Ishikawa (cell line): ENCODE measurements around the gene ARMH2.

Source experiments
- CEBPB ChIP-seq: IDR thresholded peaks from 2 replicates; pipeline ENCODE4 v1.6.1; 2012
- EGR1 ChIP-seq: IDR thresholded peaks from 2 replicates; pipeline ENCODE4 v1.6.1; 2012
- EP300 ChIP-seq: IDR thresholded peaks from 2 replicates; pipeline ENCODE4 v1.6.1; 2012; ENCODE audit warnings: borderline replicate concordance
- FOXM1 ChIP-seq: IDR thresholded peaks from 2 replicates; pipeline ENCODE4 v1.6.1; 2012; ENCODE audit warnings: low read depth, borderline replicate concordance
- NFIC ChIP-seq: IDR thresholded peaks from 2 replicates; pipeline ENCODE4 v1.6.1; 2012
- TAF1 ChIP-seq: IDR thresholded peaks from 2 replicates; pipeline ENCODE4 v1.6.1; 2012; ENCODE audit warnings: low read depth, mild to moderate bottlenecking
- YY1 ChIP-seq: IDR thresholded peaks from 2 replicates; pipeline ENCODE4 v1.6.1; 2012; ENCODE audit warnings: low read depth
- TF ChIP-seq, protein P1 (sequence below): IDR thresholded peaks from 2 replicates; pipeline ENCODE4 v1.6.1; 2012; ENCODE audit warnings: low read depth, mild to moderate bottlenecking
- TF ChIP-seq, protein P2 (sequence below): IDR thresholded peaks from 2 replicates; pipeline ENCODE4 v1.6.1; 2012
- TF ChIP-seq, protein P3 (sequence below): IDR thresholded peaks from 2 replicates; pipeline ENCODE4 v1.6.1; 2012

DNA sequence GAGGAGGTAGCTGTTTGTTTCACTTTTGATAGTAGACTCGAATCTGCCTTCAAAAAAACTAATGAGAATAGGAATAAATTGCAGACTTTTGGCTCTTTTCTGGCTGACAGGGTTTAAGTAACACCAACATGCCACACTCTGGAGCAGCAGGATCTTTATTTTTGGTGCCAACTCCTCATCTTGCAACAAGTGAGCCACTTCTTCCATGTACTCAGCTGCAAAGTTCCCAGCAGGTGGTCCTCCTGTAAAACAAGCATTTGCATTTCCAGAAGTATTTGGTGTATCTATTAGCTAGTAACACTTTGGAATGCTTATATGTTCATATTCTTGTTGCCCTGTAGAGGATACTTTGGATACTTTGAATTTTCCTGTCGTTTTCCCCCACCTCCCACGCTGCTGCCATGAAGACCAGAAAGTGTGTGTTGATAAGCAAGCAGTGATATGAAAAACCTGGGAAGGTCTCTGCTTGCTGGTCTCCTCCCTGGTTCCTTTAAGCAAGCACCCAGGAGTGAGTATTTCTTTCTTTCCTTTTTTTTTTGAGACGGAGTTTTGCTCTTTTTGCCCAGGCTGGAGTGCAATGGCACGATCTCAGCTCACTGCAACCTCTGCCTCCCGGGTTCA, 1.0 kb downstream of the ARMH2 start:
- TF ChIP-seq, protein P1, sequence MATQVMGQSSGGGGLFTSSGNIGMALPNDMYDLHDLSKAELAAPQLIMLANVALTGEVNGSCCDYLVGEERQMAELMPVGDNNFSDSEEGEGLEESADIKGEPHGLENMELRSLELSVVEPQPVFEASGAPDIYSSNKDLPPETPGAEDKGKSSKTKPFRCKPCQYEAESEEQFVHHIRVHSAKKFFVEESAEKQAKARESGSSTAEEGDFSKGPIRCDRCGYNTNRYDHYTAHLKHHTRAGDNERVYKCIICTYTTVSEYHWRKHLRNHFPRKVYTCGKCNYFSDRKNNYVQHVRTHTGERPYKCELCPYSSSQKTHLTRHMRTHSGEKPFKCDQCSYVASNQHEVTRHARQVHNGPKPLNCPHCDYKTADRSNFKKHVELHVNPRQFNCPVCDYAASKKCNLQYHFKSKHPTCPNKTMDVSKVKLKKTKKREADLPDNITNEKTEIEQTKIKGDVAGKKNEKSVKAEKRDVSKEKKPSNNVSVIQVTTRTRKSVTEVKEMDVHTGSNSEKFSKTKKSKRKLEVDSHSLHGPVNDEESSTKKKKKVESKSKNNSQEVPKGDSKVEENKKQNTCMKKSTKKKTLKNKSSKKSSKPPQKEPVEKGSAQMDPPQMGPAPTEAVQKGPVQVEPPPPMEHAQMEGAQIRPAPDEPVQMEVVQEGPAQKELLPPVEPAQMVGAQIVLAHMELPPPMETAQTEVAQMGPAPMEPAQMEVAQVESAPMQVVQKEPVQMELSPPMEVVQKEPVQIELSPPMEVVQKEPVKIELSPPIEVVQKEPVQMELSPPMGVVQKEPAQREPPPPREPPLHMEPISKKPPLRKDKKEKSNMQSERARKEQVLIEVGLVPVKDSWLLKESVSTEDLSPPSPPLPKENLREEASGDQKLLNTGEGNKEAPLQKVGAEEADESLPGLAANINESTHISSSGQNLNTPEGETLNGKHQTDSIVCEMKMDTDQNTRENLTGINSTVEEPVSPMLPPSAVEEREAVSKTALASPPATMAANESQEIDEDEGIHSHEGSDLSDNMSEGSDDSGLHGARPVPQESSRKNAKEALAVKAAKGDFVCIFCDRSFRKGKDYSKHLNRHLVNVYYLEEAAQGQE = no peak
- TF ChIP-seq YY1 (no peak), EGR1 (no peak), CEBPB (no peak), EP300 (no peak), TAF1 (no peak), FOXM1 (no peak), NFIC (no peak)
- TF ChIP-seq, protein P2, sequence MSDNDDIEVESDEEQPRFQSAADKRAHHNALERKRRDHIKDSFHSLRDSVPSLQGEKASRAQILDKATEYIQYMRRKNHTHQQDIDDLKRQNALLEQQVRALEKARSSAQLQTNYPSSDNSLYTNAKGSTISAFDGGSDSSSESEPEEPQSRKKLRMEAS = no peak
- TF ChIP-seq, protein P3, sequence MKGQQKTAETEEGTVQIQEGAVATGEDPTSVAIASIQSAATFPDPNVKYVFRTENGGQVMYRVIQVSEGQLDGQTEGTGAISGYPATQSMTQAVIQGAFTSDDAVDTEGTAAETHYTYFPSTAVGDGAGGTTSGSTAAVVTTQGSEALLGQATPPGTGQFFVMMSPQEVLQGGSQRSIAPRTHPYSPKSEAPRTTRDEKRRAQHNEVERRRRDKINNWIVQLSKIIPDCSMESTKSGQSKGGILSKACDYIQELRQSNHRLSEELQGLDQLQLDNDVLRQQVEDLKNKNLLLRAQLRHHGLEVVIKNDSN = no peak
